Ovary (tissue), 3 donors: ENCODE measurements around the gene MMP1.

Experiments used
- CTCF ChIP-seq, 3 donors: fragments of 450-650 bp in 2 of 3; fragments of 200-600 bp in 1 of 3; IDR thresholded peaks; one replicate each; pipeline versions ENCODE4 v1.5.1 to v1.8.0; 2016 to 2022; ENCODE audit warnings: antibody characterized with exemption in 3 of 3, mild to moderate bottlenecking in 1 of 3
- POLR2A ChIP-seq: fragments of 450-650 bp; IDR thresholded peaks from one replicate; pipeline ENCODE4 v1.6.1; 2017; ENCODE audit warnings: antibody characterized with exemption, mild to moderate bottlenecking, moderate library complexity
- donor health status: DM: no; HTN: no; CAD: no.

GRCh38 chr11:102813484-102813883 lies 15.5 kb upstream of the MMP1 start:
- TF ChIP-seq CTCF (IDR thresholded peaks at IDR 0.05) (no peak), POLR2A (no peak)
